Limb (tissue), 2 donors: ENCODE measurements around the gene NRCAM.

Source experiments
- DNase-seq, 2 donors: peaks; one replicate each; pipeline ENCODE4 v3.0.0-alpha.2; 2016; ENCODE audit errors: extremely low spot score in 2 of 2

NRCAM gene

GRCh38 chr7:108101759-108102158 lies 354.5 kb downstream of the NRCAM start:
- no peak for DNase-seq

- DNase-seq = no peak
Measured at GRCh38 chr7:108099713-108100112, 356.5 kb downstream of the NRCAM start.

- no peak for DNase-seq
Measured at GRCh38 chr7:108097703-108098102, 358.5 kb downstream of the NRCAM start.
